CD4-positive, alpha-beta T cell treated with Interleukin-6 for 4 hours (primary cell): ENCODE data around the gene LTK.
"Not testable (repeated sequence)": the region's sequence is repeated elsewhere in the genome, so short reads cannot be mapped to it uniquely, and the experiment has no call there.

ENCODE experiments used
- DNase-seq: peaks from one replicate; pipeline ENCODE4 v3.0.0-alpha.2; 2020; ENCODE audit warnings: mixed read lengths

Gene LTK

GRCh38 chr15:41473418-41473817 is 40.2 kb downstream of the LTK start:
- DNase-seq, result no peak

- DNase-seq, result not testable (repeated sequence)
Observed at GRCh38 chr15:41469644-41470043, 44.0 kb downstream of the LTK start.

- DNase-seq, result no peak
Observed at GRCh38 chr15:41466711-41467110, 46.9 kb downstream of the LTK start.

GRCh38 chr15:41465822-41466421 is 47.7 kb downstream of the LTK start:
- DNase-seq, result no peak

GRCh38 chr15:41464889-41465580 is 48.6 kb downstream of the LTK start:
- DNase-seq, result no peak

GRCh38 chr15:41462084-41462795 is 51.4 kb downstream of the LTK start:
- no peak for DNase-seq
